ENCODE data around the gene PRSS27. TPM values are rescaled to one million over a fixed set of nuclear protein-coding genes. Genes with fewer than 3 reads are reported as not detected.

PRSS27 gene
- total RNA-seq, 1 experiment from 2014 or later = 0.24 TPM

DNA sequence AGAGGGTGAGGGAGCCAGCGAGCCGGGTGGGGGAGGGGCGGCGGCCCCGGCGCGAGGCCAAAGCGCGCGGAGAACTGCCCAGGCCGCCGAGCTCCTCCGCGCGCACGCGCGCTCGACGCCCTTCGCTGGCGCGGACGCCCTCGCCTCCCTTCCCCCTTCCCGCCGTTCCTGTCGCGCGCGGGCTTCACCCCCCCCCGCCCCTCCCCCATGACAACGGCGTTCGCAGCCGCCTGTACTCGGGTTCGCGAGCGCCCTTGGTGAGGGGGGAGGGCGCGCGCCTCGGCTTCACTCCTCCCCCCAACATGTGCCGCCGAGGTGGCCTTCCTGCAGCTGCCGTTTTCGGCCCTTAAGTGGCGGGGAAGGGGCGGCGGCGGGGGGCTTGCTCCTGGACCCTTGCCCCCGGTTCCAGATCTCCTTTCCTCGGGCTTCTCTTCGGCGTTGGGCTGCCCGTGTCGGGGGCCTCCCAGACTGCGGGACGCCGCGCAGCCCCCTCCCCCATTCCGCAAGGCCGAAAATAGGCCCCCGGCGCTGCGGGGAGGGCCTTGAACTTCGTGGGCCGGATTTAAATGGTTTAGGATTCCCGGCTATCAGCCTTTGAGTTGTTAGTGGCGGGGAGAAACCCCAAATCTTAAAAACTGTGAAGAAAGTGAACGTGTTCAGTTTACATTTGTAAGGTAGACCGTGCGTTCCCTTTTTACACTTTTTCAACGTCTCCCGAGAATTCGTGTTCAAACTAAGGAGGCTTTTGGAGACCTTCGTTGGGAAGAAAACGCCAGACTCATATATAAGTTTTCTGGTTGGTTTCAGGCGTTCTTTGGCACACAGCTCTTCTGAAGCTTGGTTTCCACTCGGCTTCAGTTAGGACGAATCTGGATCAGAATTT lies 33.1 kb upstream of the PRSS27 start:
- in situ Hi-C loops (cut with HindIII; ENCODE audit: low pct_unique_long_range_greater_than_20kb, low sequenced_read_pairs) = no loop called here
- DNase-seq (ENCODE audit: low read depth, low spot score) = peak; percentile 81

DNA sequence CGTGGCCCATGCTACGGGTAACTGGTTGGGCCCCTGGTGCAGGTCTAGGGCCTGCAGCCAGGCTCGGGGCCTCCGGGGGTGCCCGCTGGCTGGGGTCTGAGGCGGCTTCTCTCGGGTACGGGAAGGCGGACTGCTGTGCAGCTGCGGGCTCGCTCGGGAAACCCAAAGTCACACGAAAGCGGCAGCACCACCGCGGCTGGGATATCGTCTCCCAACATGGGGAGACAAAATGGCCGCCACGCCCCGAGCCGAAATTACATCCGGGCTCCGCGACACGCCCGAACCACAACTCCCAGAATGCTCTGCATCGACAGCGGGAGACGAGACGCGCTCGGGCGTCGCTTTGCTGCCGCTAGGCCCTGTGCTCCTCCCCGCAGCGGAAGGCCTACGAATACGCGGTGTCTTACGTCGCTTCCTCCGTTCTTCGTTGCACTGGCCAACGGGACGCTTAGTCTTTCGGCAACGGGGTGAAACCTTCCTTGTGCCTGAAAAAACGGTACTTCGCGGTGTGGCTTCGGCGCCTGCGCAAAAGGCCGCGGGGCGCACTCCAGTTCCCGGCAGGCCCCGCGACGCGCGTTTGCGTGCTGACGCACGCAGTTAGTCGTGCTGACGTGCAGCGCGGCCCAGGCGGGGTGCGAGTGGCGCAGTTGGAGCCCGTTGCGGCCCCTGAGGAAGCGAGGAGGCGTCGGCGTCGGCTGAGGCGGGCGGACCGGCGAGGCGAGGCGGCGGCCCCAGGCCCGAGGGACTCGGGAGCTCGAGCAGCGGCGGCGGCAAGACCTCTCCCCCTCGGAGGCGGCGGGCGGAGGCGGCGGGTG lies 32.2 kb upstream of the PRSS27 start, which contains the start of gene SRRM2:
Gene SRRM2 (plus strand): TSS at position 604 of the 815 bp plus-strand sequence. CDS start 3,727 bp downstream, outside the sequence.
- in situ Hi-C loops (cut with HindIII; ENCODE audit: low pct_unique_long_range_greater_than_20kb, low sequenced_read_pairs) = no loop called here
- peak; percentile 92 for DNase-seq (ENCODE audit: low read depth, low spot score)

DNA sequence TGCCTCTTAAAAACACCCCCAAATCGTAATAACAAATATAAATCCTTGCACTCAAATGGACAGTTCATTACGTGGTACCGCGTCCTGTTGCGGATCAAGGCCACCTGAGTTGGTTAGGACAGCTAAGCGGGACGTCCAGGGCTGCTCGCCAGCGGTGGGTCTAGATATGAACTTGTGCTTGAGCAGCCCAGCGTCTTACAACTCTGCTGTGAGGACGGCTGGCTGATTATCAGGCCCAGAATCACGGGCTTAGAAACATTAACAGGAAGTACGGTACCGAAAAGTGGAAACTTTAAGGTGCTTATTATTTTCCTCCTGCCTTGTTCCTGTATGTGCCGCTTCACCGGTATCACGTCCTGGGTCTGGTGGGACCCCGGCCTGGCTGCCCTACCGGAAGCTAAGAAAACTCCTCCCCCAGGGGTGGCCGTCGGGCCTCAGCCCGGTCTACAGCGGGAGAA lies 31.6 kb upstream of the PRSS27 start:
- in situ Hi-C loops (cut with HindIII; ENCODE audit: low pct_unique_long_range_greater_than_20kb, low sequenced_read_pairs) = no loop called here
- DNase-seq (ENCODE audit: low read depth, low spot score) = peak; percentile 19

DNA sequence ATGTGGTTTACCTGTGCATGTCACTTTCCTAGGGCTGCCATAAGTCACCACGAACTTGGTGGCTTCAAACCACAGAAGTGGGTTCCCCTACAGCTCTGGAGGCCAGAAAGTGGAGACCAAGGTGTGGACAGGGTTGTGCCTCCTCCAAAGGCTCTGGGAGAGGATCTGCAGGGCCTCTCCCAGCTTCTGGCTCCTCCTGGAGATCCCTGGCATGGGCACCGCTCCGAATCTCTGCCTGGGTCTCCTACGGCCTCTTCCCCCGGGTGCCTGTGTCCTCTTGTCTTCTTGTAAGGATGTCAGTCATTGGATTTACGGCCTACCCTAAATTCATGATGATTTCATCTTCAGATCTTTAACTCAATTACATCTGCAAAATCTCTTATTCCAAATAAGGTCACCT lies 29.9 kb upstream of the PRSS27 start:
- no peak for DNase-seq (ENCODE audit: low read depth, low spot score)
- in situ Hi-C loops (cut with HindIII; ENCODE audit: low pct_unique_long_range_greater_than_20kb, low sequenced_read_pairs) = no loop called here

DNA sequence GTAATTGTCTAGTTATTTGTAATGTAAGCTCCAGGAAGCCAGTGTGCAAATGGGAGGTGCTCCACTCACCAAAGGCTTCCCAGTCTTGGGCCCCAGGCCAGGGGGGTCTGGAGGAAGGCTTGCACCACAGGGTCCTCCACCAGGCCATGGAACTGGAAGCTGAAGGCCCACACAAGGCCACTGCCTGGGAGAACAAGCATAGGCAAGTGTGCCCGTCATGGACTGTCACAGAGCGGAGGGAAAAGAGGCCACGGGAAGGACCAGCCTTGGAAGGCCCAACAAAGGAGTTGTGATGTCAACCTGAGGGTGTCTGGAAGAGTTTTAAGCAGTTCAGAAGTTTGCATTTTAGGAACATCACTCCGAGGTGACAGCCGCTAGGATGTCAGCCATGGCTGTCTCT lies 29.5 kb upstream of the PRSS27 start:
- DNase-seq (ENCODE audit: low read depth, low spot score) = no peak
- in situ Hi-C loops (cut with HindIII; ENCODE audit: low pct_unique_long_range_greater_than_20kb, low sequenced_read_pairs) = no loop called here

DNA sequence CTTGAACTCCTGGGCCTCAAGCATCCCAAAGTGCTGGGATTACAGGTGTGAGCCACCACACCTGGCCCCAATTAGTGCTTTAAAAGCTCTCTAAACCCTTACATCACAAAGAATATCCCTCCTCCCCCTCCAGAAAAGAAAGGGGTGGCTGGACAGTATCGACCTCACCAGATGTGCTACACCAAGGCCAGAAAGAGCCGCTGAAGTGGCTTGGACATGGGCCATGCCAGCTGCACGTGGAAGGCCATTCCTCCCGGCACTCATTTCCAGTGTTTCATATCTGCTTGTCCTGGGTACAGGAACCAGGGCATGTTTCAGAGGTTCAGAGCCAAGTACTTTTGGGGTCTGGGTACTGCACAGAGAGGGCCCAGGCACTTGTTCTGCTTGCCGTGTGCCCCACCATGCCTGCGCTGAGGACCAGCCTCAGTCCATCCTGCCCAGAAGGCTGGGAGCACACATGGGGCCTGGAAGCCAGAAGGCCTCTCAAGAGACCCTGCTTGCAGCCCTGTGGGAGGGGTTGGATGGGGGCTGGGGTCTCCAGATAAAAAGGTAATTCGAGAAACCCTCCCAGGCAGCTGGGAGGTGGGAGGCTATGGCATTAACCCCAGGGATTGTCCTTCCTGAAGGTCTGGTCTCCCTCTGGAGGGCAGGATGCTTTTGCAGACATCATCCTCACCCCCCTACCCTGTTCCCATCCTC lies 28.9 kb upstream of the PRSS27 start:
- no peak for DNase-seq (ENCODE audit: low read depth, low spot score)
- in situ Hi-C loops (cut with HindIII; ENCODE audit: low pct_unique_long_range_greater_than_20kb, low sequenced_read_pairs) = no loop called here

DNA sequence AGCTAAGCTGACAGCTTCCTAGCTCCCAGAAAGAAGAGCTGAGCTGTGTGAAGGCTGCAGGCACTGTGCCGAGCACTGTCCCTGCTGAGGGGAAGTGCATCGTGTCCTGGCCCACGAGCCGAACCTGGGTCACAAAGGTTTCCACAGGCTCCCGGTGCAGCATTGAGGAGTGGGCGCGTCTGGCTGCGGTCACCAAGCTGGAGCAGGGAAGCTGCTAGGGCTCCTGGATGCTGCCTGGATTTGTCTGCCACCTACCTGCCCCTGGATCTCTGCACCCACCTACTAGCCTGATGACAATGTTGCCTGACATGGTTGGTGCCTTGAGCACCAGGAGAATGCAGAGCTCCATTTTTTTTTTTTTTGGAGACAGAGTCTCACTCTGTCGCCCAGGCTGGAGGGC lies 25.9 kb upstream of the PRSS27 start:
- in situ Hi-C loops (cut with HindIII; ENCODE audit: low pct_unique_long_range_greater_than_20kb, low sequenced_read_pairs) = no loop called here

DNA sequence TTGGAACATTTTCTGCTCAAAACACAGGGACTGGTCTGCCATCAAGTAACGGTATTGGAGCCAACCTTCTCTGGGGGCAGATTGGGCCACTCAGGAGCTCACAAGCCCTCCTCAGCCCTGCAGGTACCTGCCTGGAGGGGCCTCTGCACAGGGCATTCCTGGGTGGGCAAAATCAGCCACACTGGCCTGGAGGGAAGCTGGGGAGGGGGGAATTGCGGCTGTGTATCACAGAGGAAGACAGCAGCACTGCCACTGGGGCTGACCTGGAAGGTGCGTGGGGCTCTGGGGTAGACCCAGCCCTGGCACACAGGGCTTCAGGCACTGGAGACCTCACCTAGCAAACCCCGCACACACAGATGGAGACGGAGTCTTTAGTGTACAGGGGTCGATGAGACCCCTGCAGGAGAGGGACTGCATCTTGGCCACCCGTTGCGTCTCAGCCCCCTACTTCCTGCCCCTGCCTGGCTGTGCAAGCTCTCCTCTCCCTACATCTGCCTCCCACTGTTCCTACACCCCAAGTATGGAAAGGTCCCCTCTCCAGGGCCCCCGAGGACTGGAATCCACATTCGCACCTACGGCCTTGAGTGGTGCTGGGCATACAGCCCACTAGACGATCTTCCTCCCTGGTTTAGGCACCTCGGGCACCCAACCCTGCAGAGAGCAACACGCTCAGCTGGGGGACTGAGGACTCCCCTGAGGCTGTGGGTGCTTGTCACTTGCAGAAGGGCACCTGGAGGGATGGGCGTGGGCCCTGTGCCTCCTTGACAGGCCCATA lies 25.3 kb upstream of the PRSS27 start:
- in situ Hi-C loops (cut with HindIII; ENCODE audit: low pct_unique_long_range_greater_than_20kb, low sequenced_read_pairs) = no loop called here
- DNase-seq (ENCODE audit: low read depth, low spot score) = no peak

More for the DNA sequence above, 25.9 kb upstream of the PRSS27 start:
- no peak for DNase-seq (ENCODE audit: low read depth, low spot score)

DNA sequence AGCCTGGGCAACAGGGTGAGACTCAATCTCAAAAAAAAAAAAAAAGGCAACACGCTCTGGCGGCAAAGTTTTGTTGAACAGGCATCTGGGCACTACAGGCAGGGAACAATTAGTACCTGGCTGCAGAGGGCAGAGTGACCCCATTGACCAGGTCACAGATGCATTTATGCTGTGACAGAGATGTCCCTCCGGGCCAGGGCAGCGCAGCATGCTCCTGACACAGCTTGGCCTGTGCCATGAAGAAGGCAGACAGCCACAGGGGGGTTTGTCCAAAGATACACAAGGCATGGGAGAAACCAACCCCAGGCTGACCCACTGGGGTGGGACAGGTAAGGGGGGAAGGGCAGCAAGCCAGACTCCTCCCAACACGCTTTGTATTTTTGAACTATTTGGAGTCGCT lies 24.7 kb upstream of the PRSS27 start:
- in situ Hi-C loops (cut with HindIII; ENCODE audit: low pct_unique_long_range_greater_than_20kb, low sequenced_read_pairs) = no loop called here
- DNase-seq (ENCODE audit: low read depth, low spot score) = no peak

DNA sequence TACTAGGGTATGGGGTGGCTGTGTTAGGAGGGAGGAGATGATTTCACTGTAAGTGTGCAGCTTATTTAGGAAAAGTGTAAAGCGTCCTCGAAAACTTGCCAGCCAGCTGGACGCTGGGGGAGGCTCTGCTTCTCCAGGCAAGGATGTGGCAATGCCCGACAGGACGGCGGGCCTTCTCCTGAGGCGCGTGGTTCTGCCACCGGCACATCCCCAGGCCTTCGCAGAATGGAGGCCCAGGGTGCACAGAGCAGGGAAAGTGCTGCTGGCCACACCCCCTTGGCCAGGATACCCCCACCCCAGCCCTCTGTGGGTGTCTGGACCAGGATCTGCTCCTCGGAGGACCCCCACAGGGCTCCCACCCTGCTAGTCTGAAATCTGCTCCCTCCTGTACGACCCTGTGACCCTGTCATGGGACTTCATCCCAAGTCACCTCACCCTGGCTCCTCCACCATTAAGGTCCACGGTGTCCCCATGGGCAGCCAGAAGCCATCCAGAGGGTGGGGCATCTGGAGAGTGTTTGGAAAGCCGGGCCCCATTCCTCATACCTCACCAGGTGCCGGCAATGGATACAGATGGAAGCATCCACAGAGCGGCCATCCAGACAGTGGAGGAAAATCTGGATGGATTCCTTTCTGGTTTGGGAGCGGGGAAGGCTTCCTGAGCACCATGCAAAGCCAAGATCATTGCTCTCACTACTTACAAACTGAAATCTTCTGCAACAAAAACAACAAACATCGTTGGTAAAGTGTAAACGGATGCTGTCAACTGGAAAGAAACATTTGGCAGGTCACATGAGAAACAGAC lies 23.2 kb upstream of the PRSS27 start:
- no peak for DNase-seq (ENCODE audit: low read depth, low spot score)
- in situ Hi-C loops (cut with HindIII; ENCODE audit: low pct_unique_long_range_greater_than_20kb, low sequenced_read_pairs) = no loop called here

DNA sequence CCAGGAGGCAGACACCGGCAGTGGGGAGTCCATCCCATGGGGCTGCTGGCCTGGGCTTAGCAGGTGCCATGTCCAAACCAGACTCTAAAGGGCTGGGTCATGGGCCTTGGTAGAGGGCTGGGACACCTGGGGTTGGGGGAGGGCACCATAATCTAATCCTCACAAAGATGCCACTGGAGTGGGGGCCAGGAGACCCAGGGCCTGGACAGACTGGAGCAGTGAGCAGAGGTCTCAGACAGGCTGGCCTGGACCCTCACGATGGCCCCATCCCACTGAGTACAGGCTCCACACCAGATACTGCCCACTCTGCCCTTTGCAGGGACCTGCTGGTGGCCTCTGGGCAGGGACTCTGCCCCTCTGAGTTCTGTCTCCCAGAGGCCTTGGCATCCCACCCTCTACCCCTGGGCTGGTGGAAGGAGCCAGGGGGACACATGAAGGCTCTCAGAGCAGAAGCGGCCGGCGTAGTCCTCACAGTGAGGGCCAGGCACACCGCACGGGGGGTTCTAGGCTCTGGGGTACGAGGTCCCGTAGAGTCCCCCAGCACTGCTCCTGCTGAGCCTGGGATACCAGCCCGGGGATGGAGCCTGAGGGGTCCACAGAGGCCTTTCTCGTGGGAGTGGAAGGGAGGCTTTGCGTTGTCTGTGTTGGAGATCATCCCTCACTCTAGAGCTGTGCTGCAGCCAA lies 22.4 kb upstream of the PRSS27 start:
- in situ Hi-C loops (cut with HindIII; ENCODE audit: low pct_unique_long_range_greater_than_20kb, low sequenced_read_pairs) = no loop called here
- no peak for DNase-seq (ENCODE audit: low read depth, low spot score)

DNA sequence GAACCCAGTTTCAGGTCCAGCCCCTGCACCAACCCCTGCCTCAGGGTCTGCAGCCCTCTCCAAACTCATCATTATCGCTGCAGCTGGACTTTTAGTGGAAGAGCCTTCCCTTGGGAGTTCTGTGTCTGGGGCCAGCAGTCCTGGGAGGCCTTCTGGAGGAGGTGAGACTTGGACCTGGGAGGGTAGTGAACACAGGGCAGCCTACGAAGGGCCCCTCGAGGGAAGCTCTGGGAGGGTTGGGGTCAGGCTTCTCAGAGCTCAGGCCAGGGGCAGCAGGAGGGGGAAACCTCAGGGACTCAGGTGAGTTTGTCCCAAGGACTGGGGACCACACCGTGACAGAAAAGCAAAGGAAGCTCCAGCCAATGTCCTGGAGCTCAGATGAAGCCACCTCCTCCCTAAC lies 21.1 kb upstream of the PRSS27 start:
- in situ Hi-C loops (cut with HindIII; ENCODE audit: low pct_unique_long_range_greater_than_20kb, low sequenced_read_pairs) = no loop called here
- no peak for DNase-seq (ENCODE audit: low read depth, low spot score)

DNA sequence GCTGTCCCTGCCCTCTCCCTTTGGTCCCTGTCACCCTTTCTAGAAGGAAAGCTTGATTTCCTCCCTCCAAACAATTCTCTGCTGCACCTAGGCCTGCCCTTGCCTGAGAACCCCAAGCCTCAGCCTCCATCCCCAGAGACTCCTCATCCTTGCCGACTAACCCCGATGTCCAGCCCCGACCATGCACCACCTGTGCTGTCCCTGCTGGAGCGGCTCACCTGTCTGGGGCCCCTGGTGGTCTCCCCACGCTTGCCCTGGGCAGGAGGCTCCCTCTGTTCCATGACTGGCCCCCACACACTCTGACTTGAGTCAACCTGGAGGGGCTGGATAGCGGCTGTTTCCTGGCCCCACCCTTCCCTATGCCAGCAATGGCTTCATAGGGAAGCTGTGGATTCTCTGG lies 20.5 kb upstream of the PRSS27 start:
- in situ Hi-C loops (cut with HindIII; ENCODE audit: low pct_unique_long_range_greater_than_20kb, low sequenced_read_pairs) = no loop called here
- DNase-seq (ENCODE audit: low read depth, low spot score) = no peak

DNA sequence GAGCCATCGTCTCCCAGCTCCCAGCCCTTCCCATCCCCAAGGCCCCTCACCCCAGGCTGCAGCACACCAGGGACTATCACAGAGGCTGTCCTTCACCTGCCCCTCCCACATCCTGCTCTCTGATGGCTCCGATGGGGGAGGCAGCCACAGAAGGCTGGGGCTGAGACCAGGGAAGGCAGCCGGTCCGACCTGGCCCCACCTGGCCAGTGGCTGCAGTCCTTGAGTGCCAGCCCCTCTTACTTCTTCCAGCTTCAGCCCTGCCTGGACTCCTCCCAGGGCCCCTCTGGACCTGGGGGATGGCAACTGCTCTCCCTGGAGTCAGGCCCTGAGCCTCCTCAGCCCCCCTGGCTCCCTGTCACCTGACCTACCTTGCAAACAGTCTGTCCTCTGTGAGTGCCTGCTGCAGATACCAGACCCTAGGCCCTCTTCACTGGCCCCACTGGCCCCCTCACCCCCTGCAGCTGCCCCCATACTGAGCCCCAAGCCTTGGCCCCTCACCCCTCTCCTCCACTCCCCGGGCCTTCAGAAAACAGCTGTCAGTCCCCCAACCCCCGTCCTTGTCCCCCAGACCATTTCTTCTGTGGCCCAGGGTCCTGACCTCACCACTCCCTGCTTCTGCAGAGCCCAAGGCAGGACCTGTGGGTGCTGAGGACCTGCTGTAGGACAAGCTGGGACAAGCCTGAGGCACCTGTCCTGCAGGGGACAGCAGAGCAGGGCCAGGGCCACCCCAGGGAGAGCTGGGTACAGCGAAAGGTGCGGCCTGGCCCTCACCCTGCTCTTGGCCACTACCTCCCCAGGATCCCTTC lies 19.8 kb upstream of the PRSS27 start:
- DNase-seq (ENCODE audit: low read depth, low spot score) = no peak
- in situ Hi-C loops (cut with HindIII; ENCODE audit: low pct_unique_long_range_greater_than_20kb, low sequenced_read_pairs) = no loop called here

DNA sequence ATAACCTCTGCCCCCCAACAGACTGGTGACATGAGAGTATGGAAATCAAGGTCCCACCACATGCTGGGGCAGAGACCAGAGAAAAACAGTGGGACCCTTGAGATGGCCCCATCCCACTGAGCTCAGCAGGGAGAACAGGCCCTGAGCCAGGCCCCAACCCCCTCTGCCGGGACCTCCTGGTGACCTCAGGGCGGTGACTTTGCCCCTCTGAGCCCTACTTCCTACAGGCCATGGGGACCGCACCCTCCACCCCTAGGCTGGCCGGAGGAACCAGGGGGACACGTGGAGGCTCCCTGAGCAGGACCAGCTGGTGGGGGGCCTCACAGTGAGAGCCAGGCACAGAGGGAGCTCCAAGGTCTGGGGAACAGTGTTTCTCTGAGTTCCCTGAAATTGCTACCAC lies 18.6 kb upstream of the PRSS27 start:
- in situ Hi-C loops (cut with HindIII; ENCODE audit: low pct_unique_long_range_greater_than_20kb, low sequenced_read_pairs) = no loop called here
- no peak for DNase-seq (ENCODE audit: low read depth, low spot score)
